ENCODE measurements around the gene PCK2. TPM values are rescaled to one million over a fixed set of nuclear protein-coding genes. Genes with fewer than 3 reads are reported as not detected.
"Not testable (repeated sequence)": the region's sequence is repeated elsewhere in the genome, so short reads cannot be mapped to it uniquely, and the experiment has no call there.

Gene PCK2
- 27.1 and 29.3 TPM in 2 replicates for total RNA-seq (2014; rRNA removed; shearing (Covaris generic))
- polyA plus RNA-seq (2015; cell fraction: cytosol; rRNA removed), result 94.1 and 113 TPM in 2 replicates
- polyA plus RNA-seq (2015; cell fraction: nucleus; rRNA removed), result 219 and 223 TPM in 2 replicates

GRCh38 chr14:24093901-24094840 lies at the start of gene PCK2:
TSS of gene PCK2 (plus strand) at chr14:24094311. CDS start at chr14:24094406, 95 bp downstream.
- DNase-seq (ENCODE audit: low read depth), result peak; percentile 91

- not testable (repeated sequence) for DNase-seq (ENCODE audit: low read depth)
Observed at GRCh38 chr14:24049002-24049401, 45.1 kb upstream of the PCK2 start.

GRCh38 chr14:24050753-24051152 lies 43.4 kb upstream of the PCK2 start:
- not testable (repeated sequence) for DNase-seq (ENCODE audit: low read depth)

DNA sequence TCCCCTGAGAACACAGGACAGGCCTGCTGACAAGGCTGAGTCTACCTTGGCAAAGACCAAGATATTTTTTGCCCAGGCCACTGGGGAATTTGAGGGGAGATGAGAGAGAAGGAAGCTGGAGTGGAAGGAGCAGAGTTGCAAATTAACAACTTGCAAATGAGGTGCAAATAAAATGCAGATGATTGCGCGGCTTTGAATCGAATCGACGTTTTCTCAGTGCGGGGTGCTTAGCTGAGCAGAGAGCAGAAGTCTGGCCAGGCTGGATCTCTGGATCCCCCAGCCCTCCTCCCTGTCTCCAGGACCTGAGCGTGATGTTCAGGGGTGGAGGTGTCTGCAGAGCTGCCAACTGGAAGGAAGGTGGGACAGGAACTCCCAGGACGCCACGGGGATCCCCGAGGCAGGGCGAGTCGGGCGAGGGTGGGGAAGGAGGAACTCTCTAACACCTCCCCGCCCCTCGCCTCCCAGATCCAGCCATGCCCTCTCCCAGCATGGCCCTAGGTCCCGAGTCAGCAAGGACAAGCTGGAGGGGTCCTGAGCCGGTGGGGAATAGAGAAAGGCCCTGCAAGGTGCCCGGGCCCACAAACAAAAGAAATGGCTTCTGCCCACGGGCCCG lies 42.8 kb upstream of the PCK2 start:
- no peak for DNase-seq (ENCODE audit: low read depth)

- peak; percentile 32 for DNase-seq (ENCODE audit: low read depth)
Observed at GRCh38 chr14:24051789-24052655, 42.1 kb upstream of the PCK2 start, which contains the start of gene CARMIL3. TSS of gene CARMIL3 (plus strand) at chr14:24052009. CDS start at chr14:24052154, 145 bp downstream.

DNA sequence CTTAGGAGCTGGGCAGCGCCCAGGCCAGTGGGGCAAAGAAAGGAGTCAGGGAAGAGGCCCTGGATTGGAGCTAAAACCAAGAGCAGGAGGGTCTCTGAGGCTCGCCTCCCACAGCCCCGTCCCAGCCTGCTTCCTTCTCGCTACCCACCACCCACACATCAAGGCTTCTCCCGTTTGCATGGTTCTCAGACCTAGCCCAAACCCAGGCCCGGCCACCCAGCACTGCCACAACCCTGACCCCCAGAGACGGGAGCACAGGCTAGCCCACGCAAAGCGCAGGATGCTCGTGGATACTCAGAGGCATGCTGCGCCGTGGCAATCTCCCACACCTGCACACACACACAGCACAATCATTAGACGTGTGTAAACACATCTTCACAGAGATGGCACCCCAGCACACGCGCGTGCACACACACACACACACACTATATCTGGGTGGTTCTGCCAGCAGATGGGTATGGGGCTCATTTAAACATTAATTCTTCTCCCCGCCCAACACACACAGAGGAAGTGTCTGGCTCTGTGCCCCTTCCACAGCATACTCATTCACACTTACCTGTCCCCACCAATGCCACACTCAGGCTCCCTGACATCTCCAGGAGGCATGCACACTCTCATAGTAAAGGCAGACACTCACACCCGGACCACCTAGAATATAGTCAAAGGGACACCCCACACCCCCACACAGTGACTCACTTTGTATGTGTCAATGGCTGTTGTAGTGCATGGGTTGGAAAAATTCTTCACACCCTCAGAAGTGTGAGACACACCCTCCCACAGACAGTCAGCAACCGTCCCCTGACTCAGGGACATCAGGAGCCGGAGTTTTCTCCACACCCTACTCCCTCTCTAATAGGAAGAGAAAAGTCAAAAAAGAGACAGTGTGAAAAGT lies 41.2 kb upstream of the PCK2 start:
- no peak for DNase-seq (ENCODE audit: low read depth)

- DNase-seq (ENCODE audit: low read depth), result no peak
Observed at GRCh38 chr14:24053548-24054323, 40.4 kb upstream of the PCK2 start.

DNA sequence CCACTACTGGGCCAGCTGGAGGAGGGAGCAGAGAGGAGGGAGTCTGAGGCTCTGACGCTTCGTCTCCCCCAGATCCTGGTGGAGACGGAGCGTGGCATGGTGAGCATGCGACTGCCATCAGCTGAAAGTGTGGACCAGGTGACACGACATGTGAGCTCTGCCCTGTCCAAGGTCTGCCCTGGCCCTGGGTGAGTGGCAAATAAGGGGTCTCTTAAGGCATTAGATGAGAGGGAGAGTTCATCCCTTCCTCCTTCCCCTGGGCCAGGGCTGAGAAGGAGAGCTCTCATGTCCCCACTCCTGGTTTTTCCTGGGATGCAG lies 39.8 kb upstream of the PCK2 start:
- no peak for DNase-seq (ENCODE audit: low read depth)

GRCh38 chr14:24054646-24055045 lies 39.5 kb upstream of the PCK2 start:
- DNase-seq (ENCODE audit: low read depth), result no peak

DNA sequence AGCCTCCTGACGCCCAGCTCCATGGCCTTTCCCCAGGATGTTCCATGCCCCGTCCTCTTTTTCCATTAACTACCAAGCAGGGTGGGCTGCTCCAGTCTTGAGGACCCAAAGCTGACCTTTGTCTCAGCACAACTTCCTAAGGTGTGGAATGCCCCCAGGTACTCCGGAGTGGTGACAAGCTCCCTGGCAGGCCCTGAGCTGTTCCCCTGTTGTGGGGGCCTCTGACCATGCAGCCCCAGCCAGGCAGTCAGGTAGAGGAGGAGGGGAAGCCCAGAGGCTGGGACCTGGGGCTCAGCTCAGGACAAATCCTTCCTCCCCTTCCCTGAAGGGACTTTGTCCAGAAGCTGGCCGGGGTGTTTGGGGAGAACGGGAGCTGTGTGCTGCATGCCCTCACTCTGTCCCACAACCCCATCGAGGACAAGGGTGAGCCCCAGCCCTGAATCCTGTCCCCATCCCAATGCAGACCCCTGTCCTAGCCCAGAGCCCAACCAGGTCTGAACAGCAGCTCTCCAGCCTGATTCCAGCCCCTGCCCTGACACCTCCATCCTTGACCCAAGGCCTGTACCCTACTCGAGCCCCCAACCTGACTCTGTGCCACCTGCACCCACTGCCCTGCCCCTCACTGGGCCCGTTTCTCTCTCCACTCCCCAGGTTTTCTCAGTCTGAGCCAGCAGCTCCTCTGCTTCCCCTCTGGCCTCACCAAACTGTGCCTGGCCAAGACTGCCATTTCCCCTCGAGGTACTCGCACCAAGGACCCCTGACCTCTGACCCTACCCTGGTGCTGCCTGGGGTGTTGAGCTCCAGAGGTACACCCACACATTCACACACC lies 37.9 kb upstream of the PCK2 start:
- DNase-seq (ENCODE audit: low read depth), result no peak

DNA sequence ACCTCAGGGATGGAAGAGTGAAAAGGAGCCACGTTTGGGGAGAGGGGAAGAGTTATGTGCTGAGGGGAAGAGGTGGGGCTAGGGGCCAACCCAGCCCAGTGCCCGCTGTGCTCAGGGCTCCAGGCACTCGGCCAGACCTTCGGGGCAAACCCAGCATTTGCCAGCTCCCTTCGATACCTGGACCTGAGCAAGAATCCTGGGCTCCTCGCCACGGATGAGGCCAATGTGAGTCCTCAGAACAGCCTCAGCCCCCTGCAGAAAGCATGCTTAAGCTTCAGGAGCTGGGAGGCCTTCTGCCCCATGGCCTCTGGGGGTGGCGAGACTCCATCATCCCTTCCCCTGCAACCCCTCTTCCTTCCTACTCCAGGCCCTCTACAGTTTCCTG lies 37.3 kb upstream of the PCK2 start:
- no peak for DNase-seq (ENCODE audit: low read depth)

- no peak for DNase-seq (ENCODE audit: low read depth)
Observed at GRCh38 chr14:24057271-24057670, 36.8 kb upstream of the PCK2 start.

DNA sequence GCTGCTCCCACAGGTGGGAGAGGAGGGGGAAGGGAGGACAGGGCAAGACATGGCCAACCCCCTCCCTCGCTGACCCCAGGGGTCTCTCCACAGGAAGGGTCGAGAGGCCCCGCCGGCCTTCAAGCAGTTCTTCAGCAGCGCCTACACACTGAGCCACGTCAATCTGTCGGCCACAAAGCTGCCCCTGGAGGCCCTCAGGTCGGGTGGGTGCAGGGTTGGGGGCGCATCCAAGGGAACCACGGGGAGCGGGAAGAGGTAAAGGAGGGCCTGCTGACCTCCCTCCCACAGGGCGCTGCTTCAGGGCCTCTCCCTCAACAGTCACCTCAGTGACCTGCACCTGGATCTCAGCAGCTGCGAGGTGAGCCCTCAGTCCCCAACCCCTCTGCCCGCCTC lies 36.2 kb upstream of the PCK2 start:
- DNase-seq (ENCODE audit: low read depth), result no peak

- peak; percentile 63 for DNase-seq (ENCODE audit: low read depth)
Observed at GRCh38 chr14:24058260-24058950, 35.7 kb upstream of the PCK2 start.

DNA sequence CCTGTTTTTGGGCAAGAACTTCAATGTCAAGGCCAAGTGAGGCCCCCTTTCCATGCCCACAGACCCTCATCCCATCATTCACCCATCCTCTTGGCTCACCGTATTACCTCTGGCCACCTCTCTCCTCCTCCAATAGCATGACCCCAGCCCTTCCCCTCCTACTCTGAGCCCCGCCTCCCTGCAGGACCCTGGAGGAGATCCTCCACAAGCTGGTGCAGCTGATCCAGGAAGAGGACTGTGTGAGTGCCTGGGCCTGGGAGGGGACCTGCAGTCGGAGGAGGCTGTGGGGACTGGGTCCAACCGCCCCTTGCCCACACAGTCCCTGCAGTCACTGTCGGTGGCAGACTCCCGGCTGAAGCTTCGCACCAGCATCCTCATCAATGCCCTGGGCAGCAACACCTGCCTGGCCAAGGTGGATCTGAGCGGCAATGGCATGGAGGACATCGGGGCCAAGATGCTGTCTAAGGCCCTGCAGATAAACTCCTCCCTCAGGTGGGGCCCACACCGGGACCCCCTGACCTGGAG lies 35.1 kb upstream of the PCK2 start:
- DNase-seq (ENCODE audit: low read depth), result no peak

DNA sequence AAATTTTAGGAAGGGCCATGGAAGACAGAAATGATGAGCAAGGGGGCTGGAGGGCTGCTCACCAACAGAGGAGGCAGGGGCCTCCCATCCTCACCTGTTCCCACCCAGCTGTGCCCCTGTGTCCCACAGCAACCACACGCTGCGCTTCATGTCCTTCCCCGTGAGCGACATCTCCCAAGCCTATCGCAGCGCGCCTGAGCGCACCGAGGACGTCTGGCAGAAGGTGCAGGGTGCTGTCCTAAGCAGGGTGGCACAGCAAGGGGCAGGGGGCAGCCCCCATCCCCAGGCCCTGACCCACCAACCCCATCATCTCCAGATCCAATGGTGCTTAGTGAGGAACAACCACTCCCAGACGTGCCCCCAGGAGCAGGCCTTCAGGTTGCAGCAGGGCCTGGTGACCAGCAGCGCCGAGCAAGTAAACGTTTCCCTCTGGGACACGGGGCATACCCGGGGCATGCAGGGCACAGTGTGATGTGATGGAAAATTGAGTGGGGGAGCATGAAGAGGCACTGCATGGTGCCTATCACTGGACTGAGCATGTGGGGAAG lies 34.2 kb upstream of the PCK2 start:
- DNase-seq (ENCODE audit: low read depth), result no peak

DNA sequence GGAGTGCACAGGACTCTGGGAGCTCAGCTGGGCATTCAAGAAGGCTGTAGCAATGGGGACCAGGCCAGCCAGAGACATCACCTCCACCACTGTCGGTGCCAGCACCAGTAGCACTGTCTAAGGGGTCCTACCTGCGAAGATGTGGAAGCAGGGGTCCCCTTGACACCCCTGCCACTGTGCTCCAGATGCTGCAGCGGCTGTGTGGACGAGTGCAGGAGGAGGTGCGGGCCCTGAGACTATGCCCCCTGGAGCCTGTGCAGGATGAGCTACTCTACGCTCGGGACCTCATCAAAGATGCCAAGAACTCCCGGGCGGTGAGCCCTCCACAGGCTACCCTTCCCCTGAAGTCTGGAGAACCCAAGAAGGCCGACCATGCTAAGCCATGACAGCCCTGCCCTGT lies 33.7 kb upstream of the PCK2 start:
- no peak for DNase-seq (ENCODE audit: low read depth)

All from HT1080 (cell line).